Heart right ventricle (tissue), 16 donors: Measurements from ENCODE around the gene NFAM1. TPM values are rescaled to one million over a fixed set of nuclear protein-coding genes. Genes with fewer than 3 reads are reported as not detected.

Source experiments
- ATAC-seq, 8 donors: fragments of 200-7000 bp; cut with Tn5 transposase; one replicate each; pipeline ENCODE4 v1.9.1; 2020; ENCODE audit warnings: mild to moderate bottlenecking in 8 of 8, moderate library complexity in 8 of 8, moderate number of reproducible peaks in 1 of 8
- DNase-seq, 2 donors: peaks; one replicate each; pipeline ENCODE4 v3.0.0-alpha.2; 2020
- H3K27ac ChIP-seq, 10 donors: fragments of 200-600 bp; sonication (generic) in 2 of 10; one replicate each; pipeline versions ENCODE4 v1.5.0 to v1.8.0; 2020 to 2022; ENCODE audit warnings: mild to moderate bottlenecking in 3 of 10
- H3K27me3 ChIP-seq, 7 donors: fragments of 200-600 bp; one replicate each; pipeline ENCODE4 v1.8.0; 2021 to 2022; ENCODE audit warnings: mild to moderate bottlenecking in 2 of 7
- H3K36me3 ChIP-seq, 9 donors: fragments of 200-600 bp; sonication (generic) in 1 of 9; one replicate each; pipeline versions ENCODE4 v1.5.0 to v1.8.0; 2020 to 2022; ENCODE audit warnings: mild to moderate bottlenecking in 2 of 9
- H3K4me1 ChIP-seq, 9 donors: fragments of 200-600 bp; sonication (generic) in 1 of 9; one replicate each; pipeline versions ENCODE4 v1.5.0 to v1.8.0; 2020 to 2022; ENCODE audit warnings: mild to moderate bottlenecking in 4 of 9
- H3K4me3 ChIP-seq, 10 donors: fragments of 200-600 bp; sonication (generic) in 2 of 10; one replicate each; pipeline versions ENCODE4 v1.5.0 to v1.8.0; 2020 to 2022; ENCODE audit warnings: mild to moderate bottlenecking in 7 of 10, moderate library complexity in 2 of 10
- H3K9me3 ChIP-seq, 11 donors: fragments of 200-600 bp in 10 of 11; sonication (generic) in 2 of 11; one replicate each; pipeline versions ENCODE4 v1.5.0 to v1.8.0; 2013 to 2022; ENCODE audit warnings: mild to moderate bottlenecking in 2 of 11, control low read depth in 1 of 11, moderate library complexity in 1 of 11
- WGBS, 2 donors: extraction: QIAGEN DNeasy Blood & Tissue Kit; methylation state at CpG; one replicate each; pipeline ENCODE4 v1.1.7; 2013; ENCODE audit warnings: inconsistent platforms in 1 of 2; 5-methylcytosine and 5-hydroxymethylcytosine counted together
- intact Hi-C, 10 donors: fragments of 100-400 bp; cut with DNase I; formaldehyde crosslinking; loops; one replicate each; pipeline versions ENCODE4 v1.11.1 to v1.14.2; 2022
- polyA plus RNA-seq, 2 donors: library from polyadenylated mRNA; stranded (reverse); fragments of 200-250 nt; gene quantifications; one replicate each; pipeline ENCODE4 v1.2.3, GENCODE V29; 2013
- total RNA-seq, 10 donors: library from RNA; stranded (reverse); fragmentation: NEBNext Ultra II Directional in 3 of 10; extraction: Animal tissue kit (Norgen Biotek cat#: 25700) in 3 of 10; gene quantifications; one replicate each; pipeline versions ENCODE4 v1.2.1 to v1.2.4, GENCODE V29; 2021 to 2023
- TF ChIP-seq, protein P1 (sequence below), 9 donors: fragments of 200-600 bp; sonication (generic) in 2 of 9; IDR thresholded peaks; one replicate each; pipeline versions ENCODE4 v1.5.0 to v1.8.0; 2021 to 2022; ENCODE audit warnings: antibody characterized with exemption in 9 of 9, mild to moderate bottlenecking in 5 of 9, moderate library complexity in 1 of 9
- donor health status: Arrhythmogenic right ventricular cardiomyopathy.
- donor health status: ischemic (EF 13 %, LVEDD 7.1; RV severe dilation, severe dysfunction).
- donor health status: healthy with polysubstance abuse.
- donor health status: DM: no; HTN: yes; CAD: no.
- donor health status: DM: no; HTN: no; CAD: no.
- donor health status: ischemic (EF 25% LVEDD 6.9; RV normal size, moderate dysfunction).
- donor health status: ischemic (EF 25% LVEDD 5.7; RV mildly dilated, moderate dysfunction).
- donor health status: healthy.
- donor health status: DM: yes; HTN: yes; CAD: no.
- donor health status: Ischemic cardiomyopathy.
- donor health status: ischemic (EF 35%, LVEDD 5.7; RV mildly dilated, moderate dysfunction).
- donor health status: nonischemic (EF 11% LVEDD 7.7; RV severe dilation, severe dysfunction).
- donor health status: DM: yes; HTN: yes; CAD: no.
- donor health status: PGD.
- donor health status: ischemic (EF 29% LVEDD 5.4; RV normal size, mild dysfunction).
- donor health status: nonischemic (EF 23%, LVEDD 6.1; RV moderate dilation, normal function).

NFAM1 gene
- total and polyA plus RNA-seq, 12 donors: 0.38 to 6.4 (median 1.4) TPM

DNA sequence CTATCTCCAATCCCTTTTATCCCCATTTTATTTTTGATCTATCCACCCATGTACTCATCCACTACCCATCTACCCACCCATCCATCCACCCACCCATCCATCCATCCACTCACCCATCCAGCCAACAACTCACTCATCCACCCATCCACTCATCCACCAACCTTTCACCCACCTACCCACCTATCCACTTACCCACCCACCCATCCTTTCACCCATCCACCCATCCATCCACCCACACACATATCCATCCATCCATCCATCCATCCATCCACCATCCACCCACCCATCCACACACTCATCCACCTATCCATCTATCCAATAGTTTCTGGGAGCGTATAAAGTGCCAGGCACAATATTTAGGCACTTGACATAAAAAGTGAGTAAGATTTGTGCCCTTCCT is 39.2 kb upstream of the NFAM1 start:
- no peak for ATAC-seq
- Histone ChIP-seq H3K27me3 (peaks cover 0 to 11% (median 0%) of the 10 kb centered on the region in 7 donors), H3K4me1 (no peaks in the 10 kb centered on the region), H3K9me3 (no peaks in the 10 kb centered on the region), H3K36me3 (no peaks in the 10 kb centered on the region), H3K4me3 (no peak overlapping the region), H3K27ac (no peak overlapping the region)
- 86 to 89% methylated on average over 1 of the region's 1 CpG for WGBS, 2 donors
- TF ChIP-seq, protein P1, sequence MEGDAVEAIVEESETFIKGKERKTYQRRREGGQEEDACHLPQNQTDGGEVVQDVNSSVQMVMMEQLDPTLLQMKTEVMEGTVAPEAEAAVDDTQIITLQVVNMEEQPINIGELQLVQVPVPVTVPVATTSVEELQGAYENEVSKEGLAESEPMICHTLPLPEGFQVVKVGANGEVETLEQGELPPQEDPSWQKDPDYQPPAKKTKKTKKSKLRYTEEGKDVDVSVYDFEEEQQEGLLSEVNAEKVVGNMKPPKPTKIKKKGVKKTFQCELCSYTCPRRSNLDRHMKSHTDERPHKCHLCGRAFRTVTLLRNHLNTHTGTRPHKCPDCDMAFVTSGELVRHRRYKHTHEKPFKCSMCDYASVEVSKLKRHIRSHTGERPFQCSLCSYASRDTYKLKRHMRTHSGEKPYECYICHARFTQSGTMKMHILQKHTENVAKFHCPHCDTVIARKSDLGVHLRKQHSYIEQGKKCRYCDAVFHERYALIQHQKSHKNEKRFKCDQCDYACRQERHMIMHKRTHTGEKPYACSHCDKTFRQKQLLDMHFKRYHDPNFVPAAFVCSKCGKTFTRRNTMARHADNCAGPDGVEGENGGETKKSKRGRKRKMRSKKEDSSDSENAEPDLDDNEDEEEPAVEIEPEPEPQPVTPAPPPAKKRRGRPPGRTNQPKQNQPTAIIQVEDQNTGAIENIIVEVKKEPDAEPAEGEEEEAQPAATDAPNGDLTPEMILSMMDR (IDR thresholded peaks at IDR 0.05): no peak
- intact Hi-C loops: loop anchor here in 2 of 10 donors (10.0 kb wide), 2 partner anchors 497 to 507 kb away; partner anchors contain the start of gene SEPTIN3 (in 1 of the 2)
- no peak for DNase-seq

DNA sequence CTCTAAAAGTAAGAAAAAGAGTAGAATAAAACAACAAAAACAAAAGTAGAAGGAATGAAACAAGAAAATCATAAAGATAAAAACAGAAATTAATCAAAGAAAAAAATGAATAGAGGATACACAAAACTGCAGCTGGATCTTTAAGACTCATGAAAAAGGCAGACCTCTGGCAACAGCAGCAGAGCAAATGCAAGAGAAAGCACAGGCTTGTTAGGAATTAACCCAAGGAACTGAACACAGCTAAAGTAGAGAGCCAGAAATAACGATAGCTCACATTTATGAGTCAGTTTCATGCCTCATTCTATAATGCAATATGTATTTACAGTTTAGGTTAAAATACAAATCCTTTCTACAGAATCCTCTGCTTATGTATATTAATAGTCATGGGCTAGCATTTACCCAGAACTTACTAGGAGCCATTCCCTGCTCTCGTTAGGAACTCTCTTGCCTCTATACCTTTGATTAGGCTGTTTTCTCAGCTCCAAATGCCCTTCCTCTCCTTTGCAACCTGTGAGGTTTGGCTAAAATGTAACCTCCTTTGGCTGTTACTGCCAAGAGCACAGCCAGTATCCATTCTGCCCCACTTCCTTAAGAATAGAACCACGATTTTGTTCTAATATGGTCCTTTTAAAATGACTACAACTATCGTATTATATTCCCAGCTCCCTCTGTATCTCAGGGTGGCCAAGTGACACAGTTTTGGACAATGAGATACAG is 38.3 kb upstream of the NFAM1 start:
- DNase-seq (no peak), ATAC-seq (no peak)
- H3K36me3 ChIP-seq: no peaks in the 10 kb centered on the region
- no peak overlapping the region for H3K4me3 ChIP-seq
- WGBS, 2 donors: 64 to 66% methylated on average over 4 of the region's 4 CpGs
- H3K4me1 ChIP-seq: no peaks in the 10 kb centered on the region
- intact Hi-C loops: loop anchor here in 2 of 10 donors (10.0 kb wide), 2 partner anchors 496 to 506 kb away; partner anchors contain the start of gene SEPTIN3 (in 1 of the 2)
- TF ChIP-seq, protein P1 (IDR thresholded peaks at IDR 0.05): no peak
- H3K27me3 ChIP-seq: peaks cover 0 to 11% (median 0%) of the 10 kb centered on the region in 7 donors
- H3K27ac ChIP-seq: no peak overlapping the region
- no peaks in the 10 kb centered on the region for H3K9me3 ChIP-seq

DNA sequence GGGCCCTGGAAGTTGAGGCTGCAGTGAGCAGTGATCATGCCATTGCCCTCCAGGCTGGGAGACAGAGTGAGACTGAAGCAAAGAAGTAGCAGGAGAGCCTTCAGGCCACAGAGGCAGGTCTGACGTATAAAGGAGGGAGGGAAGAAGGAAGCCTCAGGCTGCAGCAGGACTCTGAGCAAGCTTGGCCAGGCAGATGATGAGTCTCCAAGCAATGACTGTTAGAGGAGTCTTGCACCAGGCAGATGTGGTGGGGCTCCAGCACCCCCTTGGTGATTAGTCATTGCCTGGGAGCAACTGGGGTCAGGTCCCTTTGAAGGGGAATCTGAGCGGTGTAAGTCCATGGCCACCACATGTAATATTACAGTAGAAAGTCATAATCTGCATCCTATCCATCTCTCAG is 36.6 kb upstream of the NFAM1 start:
- Histone ChIP-seq H3K36me3 (no peaks in the 10 kb centered on the region), H3K27ac (no peak overlapping the region), H3K27me3 (peaks cover 0 to 13% (median 2%) of the 10 kb centered on the region in 7 donors), H3K4me3 (no peak overlapping the region), H3K4me1 (no peaks in the 10 kb centered on the region), H3K9me3 (no peaks in the 10 kb centered on the region)
- ATAC-seq (no peak), DNase-seq (no peak)
- 83% methylated on average over 2 of the region's 2 CpGs for WGBS, 2 donors
- TF ChIP-seq, protein P1 (IDR thresholded peaks at IDR 0.05): no peak
- intact Hi-C loops: no loop called here

DNA sequence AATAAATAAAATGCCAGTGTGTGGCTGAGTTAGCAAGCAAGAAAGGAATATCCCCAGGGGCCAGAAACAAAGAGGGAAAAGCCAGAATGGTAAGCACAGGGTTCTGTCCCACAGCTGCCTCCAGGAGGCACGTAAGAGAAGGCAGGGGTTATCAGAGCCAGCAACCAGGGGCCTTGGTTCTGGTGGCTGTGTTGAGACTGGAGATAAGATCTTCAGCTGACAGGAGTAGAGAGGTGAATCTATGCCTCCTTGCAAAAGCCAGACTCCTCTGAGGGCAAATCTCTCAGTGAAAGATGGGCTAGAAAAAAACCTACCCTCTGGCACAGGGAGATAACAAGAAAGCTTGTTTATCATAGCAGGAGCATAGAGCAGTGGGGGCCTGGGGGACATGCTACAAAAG is 29.8 kb upstream of the NFAM1 start:
- intact Hi-C loops: no loop called here
- DNase-seq (no peak), ATAC-seq (no peak)
- WGBS, 2 donors: 48 to 67% methylated on average over 1 of the region's 1 CpG
- peaks cover 0 to 7% (median 0%) of the 10 kb centered on the region in 9 donors for H3K4me1 ChIP-seq
- no peaks in the 10 kb centered on the region for H3K9me3 ChIP-seq
- TF ChIP-seq, protein P1 (IDR thresholded peaks at IDR 0.05): no peak
- H3K36me3 ChIP-seq: no peaks in the 10 kb centered on the region
- H3K4me3 ChIP-seq: no peak overlapping the region
- peaks cover 0 to 63% (median 53%) of the 10 kb centered on the region in 7 donors for H3K27me3 ChIP-seq
- no peak overlapping the region for H3K27ac ChIP-seq
